ENCODE results near the gene MCM3AP.

DNA sequence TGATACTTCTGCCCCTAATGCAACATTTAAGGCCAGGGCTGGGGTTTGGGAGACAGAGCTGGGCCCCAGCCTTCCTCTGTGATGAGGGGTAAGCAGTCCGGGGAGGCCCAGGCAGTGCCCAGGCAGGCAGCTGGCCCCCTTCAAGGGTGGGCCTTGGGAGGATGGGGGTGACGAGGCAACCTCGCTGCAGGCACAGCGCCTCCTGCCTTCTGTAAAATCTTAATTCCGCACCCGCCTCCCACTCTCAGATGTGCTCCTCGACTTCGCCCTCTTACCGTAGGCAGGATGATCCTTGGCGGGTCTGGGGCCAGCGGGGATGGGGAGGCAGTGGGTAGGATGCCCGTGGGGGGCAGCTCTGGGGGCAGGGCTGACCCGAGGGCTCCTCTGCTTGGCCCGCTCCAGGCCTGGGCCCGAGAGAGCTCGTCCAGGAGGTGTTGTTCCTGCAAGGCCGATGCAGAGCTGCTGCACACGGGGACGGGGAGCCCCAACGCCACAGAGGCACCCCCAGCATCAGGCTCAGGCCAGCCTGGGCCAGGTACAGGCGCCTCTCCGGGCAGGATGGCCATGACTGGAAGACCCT, 29.1 kb upstream of the MCM3AP start:
- no peak for TF ChIP-seq EZH2phosphoT487 (IDR thresholded peaks at IDR 0.05; ENCODE audit: borderline replicate concordance, low read length)
- TF ChIP-seq CTCF (IDR thresholded peaks at IDR 0.05; ENCODE audit: low read depth, low read length, poor library complexity, severe bottlenecking): no peak

Data from DOHH2 (cell line).